Amniotic stem cell (primary cell): ENCODE data around the gene BBOX1.
"Not testable (repeated sequence)": the region's sequence is repeated elsewhere in the genome, so short reads cannot be mapped to it uniquely, and the experiment has no call there.

Experiments
- DNase-seq: peaks from one replicate; lab custom pipeline; 2025; lab: John Stamatoyannopoulos, UW

Gene BBOX1

DNA sequence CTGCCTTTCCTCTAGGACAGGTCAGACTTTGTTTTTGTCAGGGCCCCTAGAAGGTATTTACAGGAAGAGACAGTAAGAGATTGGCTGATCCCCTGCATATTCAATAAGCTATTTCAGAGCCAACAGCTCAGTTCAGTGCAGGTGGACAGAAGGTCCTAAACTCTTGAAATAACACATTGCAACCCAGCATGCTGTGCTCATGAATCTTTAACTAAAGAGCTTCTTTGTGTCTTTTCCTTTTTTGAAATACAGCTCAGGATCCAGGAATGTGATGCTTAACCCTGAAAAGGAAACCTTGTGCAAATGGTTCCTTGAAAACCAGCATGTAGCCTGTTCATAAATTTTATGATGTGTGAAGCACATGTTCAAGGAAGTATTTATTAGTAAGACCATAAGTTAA, 43.9 kb downstream of the BBOX1 start:
- DNase-seq: no peak

- no peak for DNase-seq
These were observed 44.5 kb downstream of the BBOX1 start for GRCh38 chr11:27085111-27085510.

DNA sequence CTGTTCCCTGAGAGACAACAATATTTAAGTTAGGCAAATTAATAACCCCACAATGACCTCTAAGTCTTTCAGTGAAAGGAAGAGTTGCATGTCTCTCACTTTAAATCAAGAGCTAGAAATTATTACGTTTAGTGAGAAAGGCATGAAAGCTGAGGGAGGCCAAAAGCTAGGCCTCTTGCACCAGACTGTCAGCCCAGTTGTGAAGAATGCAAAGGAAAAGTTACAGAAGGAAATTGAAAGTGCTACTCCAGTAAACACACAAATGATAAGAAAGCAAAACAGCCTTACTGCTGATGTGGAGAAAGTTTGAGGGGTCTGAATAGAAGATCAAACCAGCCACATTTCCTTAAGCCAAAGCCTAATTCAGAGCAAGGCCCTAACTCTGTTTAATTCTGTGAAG, 45.0 kb downstream of the BBOX1 start:
- no peak for DNase-seq

DNA sequence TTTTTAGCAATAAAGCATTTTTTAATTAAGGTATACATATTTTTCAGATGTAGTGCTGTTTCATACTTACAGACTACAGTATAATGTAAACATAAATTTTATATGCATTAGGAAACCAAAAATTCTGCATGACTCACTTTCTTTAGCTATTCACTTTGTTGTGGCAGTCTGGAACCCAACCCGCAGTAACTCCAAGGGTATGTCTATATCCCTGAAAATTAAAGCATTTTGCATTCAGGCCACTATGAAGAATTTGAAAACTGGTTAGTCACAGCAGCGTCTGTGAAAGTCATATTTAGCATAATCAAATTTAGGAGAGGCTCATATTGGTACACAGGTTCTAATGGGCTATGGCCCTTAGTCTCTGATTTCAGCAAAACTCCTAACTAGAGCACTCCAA, 46.8 kb downstream of the BBOX1 start:
- DNase-seq: no peak

DNA sequence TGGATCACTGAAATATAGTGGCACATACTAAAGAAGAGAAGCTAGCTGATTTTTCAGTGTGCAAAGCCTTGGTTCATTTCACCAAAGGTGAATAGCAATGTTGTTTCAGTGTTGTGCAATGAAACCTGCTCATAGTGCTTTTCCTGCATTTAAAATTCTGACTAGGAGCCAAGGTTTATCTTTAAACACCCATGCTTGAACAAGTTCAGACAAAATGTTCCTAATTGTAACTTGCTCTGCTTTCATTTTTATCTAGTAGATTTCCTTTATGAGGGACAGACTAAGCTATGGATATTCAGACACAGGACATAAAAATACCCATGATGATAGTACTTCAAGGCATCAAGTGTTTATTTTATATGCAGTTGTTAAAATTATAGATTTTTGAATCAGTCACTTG, 47.7 kb downstream of the BBOX1 start:
- no peak for DNase-seq

DNA sequence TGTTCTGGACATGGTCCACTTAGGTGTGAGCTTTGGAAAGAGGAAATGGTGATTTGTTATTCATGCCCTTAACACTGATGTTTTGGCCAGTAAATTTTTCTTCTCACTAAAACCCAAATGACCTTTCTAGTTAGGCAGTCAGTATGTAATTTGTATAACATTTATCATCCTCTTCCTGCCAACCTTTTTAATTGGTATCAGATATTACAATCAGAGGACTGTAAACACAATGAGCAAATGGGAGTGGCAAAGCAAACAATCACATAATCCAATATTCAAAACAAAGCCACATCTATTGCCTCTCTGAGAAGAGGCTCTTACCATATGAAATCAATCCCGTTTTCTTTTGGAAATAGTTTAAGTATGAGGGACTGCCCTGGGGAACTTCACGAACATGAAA, 49.1 kb downstream of the BBOX1 start:
- no peak for DNase-seq

GRCh38 chr11:27090357-27090948, 49.8 kb downstream of the BBOX1 start:
- not testable (repeated sequence) for DNase-seq

DNA sequence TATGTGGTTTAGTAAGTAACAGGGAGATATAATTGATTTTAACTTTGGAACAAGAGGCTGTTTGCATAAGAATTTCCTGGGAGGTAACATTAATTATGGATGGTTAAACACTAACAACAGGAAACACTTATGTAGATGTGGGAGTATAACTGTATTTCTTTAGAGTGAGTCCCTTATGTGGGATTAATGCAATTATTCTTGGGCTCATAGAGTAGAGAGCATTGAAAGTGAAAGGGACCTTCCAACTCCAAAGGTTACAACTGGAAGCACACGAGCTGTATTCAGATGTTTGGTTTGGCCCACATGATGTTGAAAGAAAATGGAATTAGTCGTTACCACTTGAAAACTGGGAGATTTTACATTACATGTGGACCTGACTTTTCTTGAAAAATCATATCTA, 53.5 kb downstream of the BBOX1 start:
- no peak for DNase-seq

- no peak for DNase-seq
These were observed 54.4 kb downstream of the BBOX1 start for GRCh38 chr11:27095059-27095458.

DNA sequence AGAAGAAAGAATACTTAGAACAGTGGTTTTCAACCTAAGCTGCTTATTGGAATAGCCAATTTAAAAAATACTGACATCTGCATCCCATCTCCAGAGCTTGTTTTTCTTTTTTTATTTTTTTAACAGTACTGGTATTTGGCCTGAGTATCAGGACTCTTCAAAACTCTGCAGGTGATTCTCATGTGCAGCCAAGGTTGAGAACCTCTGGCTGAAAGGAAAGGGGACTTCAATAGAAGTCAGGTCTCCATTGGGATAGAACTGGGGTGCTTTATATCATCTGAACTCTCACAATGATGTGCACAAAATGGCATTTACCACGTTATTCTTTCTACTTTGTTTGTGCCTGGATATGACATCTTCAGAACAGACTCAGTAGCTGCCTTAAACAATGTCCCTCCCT, 55.3 kb downstream of the BBOX1 start:
- no peak for DNase-seq

GRCh38 chr11:27097551-27097950, 56.9 kb downstream of the BBOX1 start:
- DNase-seq: no peak

GRCh38 chr11:27100534-27100933, 59.9 kb downstream of the BBOX1 start:
- no peak for DNase-seq

DNA sequence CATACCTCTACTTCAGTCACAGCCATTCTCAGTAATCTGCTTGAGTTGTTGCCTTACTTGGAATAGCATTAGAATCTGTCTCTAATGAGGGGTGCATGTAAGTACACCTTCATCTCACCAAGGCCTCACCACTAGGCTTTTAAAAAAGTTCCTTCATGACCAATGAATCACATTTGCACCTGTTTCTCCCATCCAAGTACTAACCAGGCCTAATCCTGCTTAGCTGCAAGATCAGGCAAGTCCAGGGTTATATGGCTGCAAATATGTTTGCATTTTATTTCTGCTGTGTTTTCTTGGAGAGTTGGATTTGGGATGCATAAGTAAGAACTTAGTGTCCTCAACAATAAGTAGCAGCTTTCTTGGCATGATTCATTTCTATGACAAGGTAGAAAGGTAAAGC, 66.9 kb downstream of the BBOX1 start:
- DNase-seq: no peak

GRCh38 chr11:27108809-27109208, 68.2 kb downstream of the BBOX1 start:
- no peak for DNase-seq

- no peak for DNase-seq
These were observed 71.3 kb downstream of the BBOX1 start for GRCh38 chr11:27111896-27112295.

- DNase-seq: no peak
These were observed 72.3 kb downstream of the BBOX1 start for GRCh38 chr11:27112946-27113345.

GRCh38 chr11:27115051-27115650, 74.5 kb downstream of the BBOX1 start:
- no peak for DNase-seq

DNA sequence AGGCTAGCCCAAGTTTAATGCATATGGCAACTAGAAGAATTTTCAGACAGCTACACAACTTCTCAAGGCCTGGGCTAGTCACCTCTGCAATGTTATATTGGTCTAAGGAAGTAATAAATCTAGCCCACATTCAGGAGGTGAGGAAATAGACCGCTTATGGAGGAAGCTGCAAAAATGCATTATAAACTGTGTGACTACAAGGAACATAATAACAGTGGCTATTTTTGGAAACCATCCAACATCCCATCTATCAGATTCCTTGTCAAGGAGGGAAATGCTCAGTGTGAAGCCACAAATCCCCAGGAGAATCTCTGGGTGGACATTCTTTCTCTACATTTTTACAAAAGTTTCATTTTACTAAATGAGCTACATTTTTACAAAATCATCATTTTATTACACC, 76.1 kb downstream of the BBOX1 start:
- DNase-seq: no peak

DNA sequence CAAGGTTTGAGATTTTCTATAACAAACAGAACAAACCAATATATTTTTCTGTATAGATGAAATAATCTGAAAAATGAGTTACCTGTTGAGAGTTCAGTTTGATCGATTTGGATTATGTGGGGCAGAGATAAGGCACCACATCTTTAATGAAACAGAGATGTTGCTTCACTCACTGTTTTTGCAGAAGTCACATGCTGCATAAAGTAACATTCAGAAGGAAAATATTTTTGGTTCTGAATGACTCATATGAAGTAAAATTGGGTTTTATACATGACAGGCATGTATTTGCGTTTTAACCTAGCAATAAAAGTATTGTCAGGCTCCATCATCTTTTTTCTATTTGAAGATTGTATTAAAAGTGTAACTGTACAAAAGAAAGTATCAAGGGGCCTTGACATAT, 77.8 kb downstream of the BBOX1 start:
- no peak for DNase-seq

- DNase-seq: no peak
These were observed 78.3 kb downstream of the BBOX1 start for GRCh38 chr11:27118949-27119348.

GRCh38 chr11:27119396-27119795, 78.8 kb downstream of the BBOX1 start:
- DNase-seq: no peak

- no peak for DNase-seq
These were observed 79.6 kb downstream of the BBOX1 start for GRCh38 chr11:27120211-27120610.

- DNase-seq: no peak
These were observed 81.4 kb downstream of the BBOX1 start for GRCh38 chr11:27122001-27122400.

GRCh38 chr11:27124514-27125264, 84.1 kb downstream of the BBOX1 start:
- peak; percentile 16 for DNase-seq
